Measurements from ENCODE around the gene THAP4.

DNA sequence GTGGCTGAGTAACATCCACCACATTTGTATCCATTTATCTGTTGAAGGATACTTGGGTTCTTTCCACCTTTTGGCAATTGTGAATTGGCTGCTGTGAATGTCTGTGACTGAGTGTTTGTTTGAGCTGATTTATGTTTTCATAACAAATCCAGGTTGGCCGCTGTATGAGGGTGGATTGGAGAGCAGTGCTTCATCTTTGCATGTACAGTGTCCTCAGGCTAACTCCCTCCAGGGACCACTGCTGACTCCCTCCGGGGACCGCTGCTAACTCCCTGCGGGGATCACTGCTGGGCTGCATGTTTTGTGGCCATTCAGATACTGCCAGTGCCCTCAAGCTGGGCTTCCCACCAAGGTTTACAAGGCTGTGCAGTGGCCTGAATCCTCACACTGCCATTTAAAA is 68.2 kb downstream of the THAP4 start:
- TF ChIP-seq, protein P1, sequence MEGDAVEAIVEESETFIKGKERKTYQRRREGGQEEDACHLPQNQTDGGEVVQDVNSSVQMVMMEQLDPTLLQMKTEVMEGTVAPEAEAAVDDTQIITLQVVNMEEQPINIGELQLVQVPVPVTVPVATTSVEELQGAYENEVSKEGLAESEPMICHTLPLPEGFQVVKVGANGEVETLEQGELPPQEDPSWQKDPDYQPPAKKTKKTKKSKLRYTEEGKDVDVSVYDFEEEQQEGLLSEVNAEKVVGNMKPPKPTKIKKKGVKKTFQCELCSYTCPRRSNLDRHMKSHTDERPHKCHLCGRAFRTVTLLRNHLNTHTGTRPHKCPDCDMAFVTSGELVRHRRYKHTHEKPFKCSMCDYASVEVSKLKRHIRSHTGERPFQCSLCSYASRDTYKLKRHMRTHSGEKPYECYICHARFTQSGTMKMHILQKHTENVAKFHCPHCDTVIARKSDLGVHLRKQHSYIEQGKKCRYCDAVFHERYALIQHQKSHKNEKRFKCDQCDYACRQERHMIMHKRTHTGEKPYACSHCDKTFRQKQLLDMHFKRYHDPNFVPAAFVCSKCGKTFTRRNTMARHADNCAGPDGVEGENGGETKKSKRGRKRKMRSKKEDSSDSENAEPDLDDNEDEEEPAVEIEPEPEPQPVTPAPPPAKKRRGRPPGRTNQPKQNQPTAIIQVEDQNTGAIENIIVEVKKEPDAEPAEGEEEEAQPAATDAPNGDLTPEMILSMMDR (conservative IDR thresholded peaks at IDR 0.05) = no peak
- TF ChIP-seq EZH2 (IDR thresholded peaks at IDR 0.05; ENCODE audit: low read depth) = no peak

All from PC-9 (cell line).